Keratinocyte (primary cell): Measurements from ENCODE around the gene GINS1. TPM values are rescaled to one million over a fixed set of nuclear protein-coding genes. Genes with fewer than 3 reads are reported as not detected.

Experiments
- DNase-seq: peaks from one replicate; pipeline ENCODE4 v3.0.0-alpha.2; 2011; ENCODE audit warnings: low read depth, missing footprints, low spot score
- FAIRE-seq: peaks from 2 replicates; lab custom pipeline; 2011; peaks lifted over from hg19 to GRCh38; lab: Jason Lieb, UNC
- H2AFZ ChIP-seq: 2 replicates; pipeline ENCODE4 v1.6.0; 2012; ENCODE audit warnings: low read length, control low read depth, inconsistent platforms; ENCODE audit not compliant: control insufficient read depth
- H3K27ac ChIP-seq: 2 replicates; pipeline ENCODE4 v1.5.1; 2011; ENCODE audit warnings: low read length; ENCODE audit not compliant: control insufficient read depth, insufficient read depth
- H3K27me3 ChIP-seq: 3 replicates; pipeline ENCODE4 v1.6.0; 2011; ENCODE audit warnings: low read length; ENCODE audit not compliant: control insufficient read depth, insufficient read depth; ENCODE audit errors: extremely low read depth
- H3K36me3 ChIP-seq, 2 experiments: 2 replicates in 1 of 2; 3 replicates in 1 of 2; pipeline ENCODE4 v1.5.1; 2011; ENCODE audit warnings: low read length in 2 of 2, mild to moderate bottlenecking in 1 of 2; ENCODE audit not compliant: control insufficient read depth in 2 of 2, insufficient read depth in 2 of 2; ENCODE audit errors: extremely low read depth in 1 of 2
- H3K4me1 ChIP-seq: 3 replicates; pipeline ENCODE4 v1.5.1; 2011; ENCODE audit warnings: low read length; ENCODE audit not compliant: control insufficient read depth, insufficient read depth; ENCODE audit errors: extremely low read depth
- H3K4me2 ChIP-seq: 3 replicates; pipeline ENCODE4 v1.6.0; 2011; ENCODE audit warnings: low read depth, low read length; ENCODE audit not compliant: control insufficient read depth, insufficient read depth; ENCODE audit errors: extremely low read depth
- H3K4me3 ChIP-seq, 3 experiments: fragments of 200-600 bp in 1 of 3; sonication (generic) in 1 of 3; 2 replicates in 2 of 3; 3 replicates in 1 of 3; pipeline ENCODE4 v1.5.1; 2011 to 2016; ENCODE audit warnings: low read length in 3 of 3, mild to moderate bottlenecking in 3 of 3, control low read depth in 2 of 3, inconsistent platforms in 1 of 3, low read depth in 1 of 3, mixed read lengths in 1 of 3, mixed run types in 1 of 3, moderate library complexity in 1 of 3; ENCODE audit not compliant: control insufficient read depth in 2 of 3, insufficient read depth in 2 of 3; ENCODE audit errors: extremely low read depth in 1 of 3
- H3K79me2 ChIP-seq: 2 replicates; pipeline ENCODE4 v1.6.0; 2012; ENCODE audit warnings: low read length; ENCODE audit not compliant: control insufficient read depth, insufficient read depth
- H3K9ac ChIP-seq: 3 replicates; pipeline ENCODE4 v1.6.0; 2011; ENCODE audit warnings: low read length; ENCODE audit not compliant: control insufficient read depth, insufficient read depth; ENCODE audit errors: extremely low read depth
- H3K9me1 ChIP-seq: 3 replicates; pipeline ENCODE4 v1.6.0; 2011; ENCODE audit warnings: low read length; ENCODE audit not compliant: control insufficient read depth, insufficient read depth; ENCODE audit errors: extremely low read depth
- H3K9me3 ChIP-seq: 2 replicates; pipeline ENCODE4 v1.5.1; 2012; ENCODE audit warnings: low read depth, low read length; ENCODE audit not compliant: control insufficient read depth
- H4K20me1 ChIP-seq: 3 replicates; pipeline ENCODE4 v1.6.0; 2011; ENCODE audit warnings: low read length; ENCODE audit not compliant: control insufficient read depth, insufficient read depth; ENCODE audit errors: extremely low read depth
- CTCF ChIP-seq, 3 experiments: IDR thresholded peaks in 1 of 3; conservative IDR thresholded peaks in 1 of 3; optimal IDR thresholded peaks in 1 of 3; 2 replicates in 2 of 3; 3 replicates in 1 of 3; pipeline versions ENCODE3 to v1.5.1; 2011; ENCODE audit warnings: low read length in 3 of 3, mild to moderate bottlenecking in 3 of 3, moderate library complexity in 2 of 3, control low read depth in 1 of 3, inconsistent platforms in 1 of 3; ENCODE audit not compliant: insufficient read depth in 2 of 3; ENCODE audit errors: extremely low read depth in 1 of 3
- EZH2 ChIP-seq: IDR thresholded peaks from one replicate; pipeline ENCODE4 v1.6.1; 2012; ENCODE audit warnings: inconsistent platforms, mild to moderate bottlenecking, low read length, moderate library complexity
- dilution Hi-C: fragments of 300-500 bp; cut with MboI; formaldehyde crosslinking; loops from one replicate; pipeline ENCODE4 v1.7.0; 2020; ENCODE audit warnings: low sequenced_read_pairs; ENCODE audit not compliant: extremely low pct_ligation_motif_present
- polyA plus RNA-seq, 5 experiments: library from polyadenylated mRNA; depleted of rRNA in 3 of 5; stranded (reverse) in 3 of 5; stranded (forward) in 1 of 5; unstranded in 1 of 5; fragments of >200 nt; gene quantifications; 1 replicate in 1 of 5; 2 replicates in 3 of 5; 3 replicates in 1 of 5; pipeline versions ENCODE4 v1.2.1 to v1.2.3, GENCODE V29; 2011 to 2012; ENCODE audit warnings: missing spikeins in 2 of 5, low read depth in 1 of 5, low replicate concordance in 1 of 5

GINS1 gene
- polyA plus RNA-seq, 1 donor (not counting 4 experiments of a cell fraction or from before 2014, with no cell fraction given) = 12.5 TPM

DNA sequence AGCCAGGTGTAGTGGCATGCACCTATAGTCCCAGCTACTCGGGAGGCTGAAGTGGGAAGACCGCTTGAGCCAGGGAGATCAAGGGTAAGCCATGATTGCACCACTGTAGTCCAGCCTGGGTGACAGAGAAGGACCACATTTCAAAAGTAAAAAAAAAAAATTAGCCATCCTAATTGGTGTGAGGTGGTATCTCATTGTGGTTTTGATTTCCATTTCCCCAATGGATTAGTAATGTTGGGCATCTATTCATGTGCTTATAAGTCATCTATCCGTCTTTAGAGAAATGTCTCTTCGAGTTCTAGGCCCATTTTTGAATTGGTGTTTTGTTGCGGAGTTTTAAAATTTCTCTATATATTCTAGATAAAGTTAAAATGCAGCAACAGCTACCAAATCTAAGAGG is 38.5 kb upstream of the GINS1 start:
- DNase-seq = no peak
- Histone ChIP-seq H3K9me3 (peaks cover 11% of the 10 kb centered on the region), H4K20me1 (no peaks in the 10 kb centered on the region), H3K4me3 (no peak overlapping the region), H3K4me1 (peaks cover 3% of the 10 kb centered on the region), H3K36me3 (no peaks in the 10 kb centered on the region), H3K27ac (no peak overlapping the region), H3K9me1 (no peaks in the 10 kb centered on the region), H3K4me2 (no peak overlapping the region), H3K79me2 (peaks cover 5% of the 10 kb centered on the region), H3K27me3 (no peaks in the 10 kb centered on the region), H3K9ac (no peak overlapping the region), H2AFZ (no peak overlapping the region)
- no peak for TF ChIP-seq EZH2
- TF ChIP-seq CTCF (optimal IDR thresholded peaks at IDR 0.05 in 1 of 3, IDR thresholded peaks at IDR 0.05 in 1 of 3, conservative IDR thresholded peaks at IDR 0.05 in 1 of 3; ENCODE audit: extremely low read depth in 1 of 3, insufficient read depth in 2 of 3, low read length in 3 of 3) = no peak
- dilution Hi-C loops = no loop called here
- FAIRE-seq = no peak

GRCh38 chr20:25369529-25369928 is 37.9 kb upstream of the GINS1 start:
- TF ChIP-seq CTCF (optimal IDR thresholded peaks at IDR 0.05 in 1 of 3, IDR thresholded peaks at IDR 0.05 in 1 of 3, conservative IDR thresholded peaks at IDR 0.05 in 1 of 3; ENCODE audit: extremely low read depth in 1 of 3, insufficient read depth in 2 of 3, low read length in 3 of 3) (no peak), EZH2 (no peak)
- Histone ChIP-seq H3K27ac (no peak overlapping the region), H3K4me3 (no peak overlapping the region), H3K9me1 (no peaks in the 10 kb centered on the region), H3K4me1 (peaks cover 3% of the 10 kb centered on the region), H3K9ac (no peak overlapping the region), H2AFZ (no peak overlapping the region), H4K20me1 (no peaks in the 10 kb centered on the region), H3K27me3 (no peaks in the 10 kb centered on the region), H3K79me2 (peaks cover 5% of the 10 kb centered on the region), H3K36me3 (no peaks in the 10 kb centered on the region), H3K9me3 (peaks cover 11% of the 10 kb centered on the region), H3K4me2 (no peak overlapping the region)
- FAIRE-seq (no peak), DNase-seq (no peak)
- dilution Hi-C loops = no loop called here
